GM19455 (cell line): ENCODE data around the gene IBA57.
"Not testable (repeated sequence)": the region's sequence is repeated elsewhere in the genome, so short reads cannot be mapped to it uniquely, and the experiment has no call there.

ENCODE experiments used
- ATAC-seq: cut with Tn5 transposase; IDR thresholded peaks from one replicate; pipeline ENCODE4 v1.9.1; 2021; ENCODE audit not compliant: unreplicated experiment

The IBA57 gene

GRCh38 chr1:228184152-228184551 is 18.5 kb downstream of the IBA57 start:
- no peak for ATAC-seq

GRCh38 chr1:228185641-228185965 is 20.0 kb downstream of the IBA57 start:
- no peak for ATAC-seq

GRCh38 chr1:228188249-228188648 is 22.6 kb downstream of the IBA57 start:
- not testable (repeated sequence) for ATAC-seq

- no peak for ATAC-seq
These were observed 24.6 kb downstream of the IBA57 start for GRCh38 chr1:228190182-228190581.

- ATAC-seq: no peak
These were observed 25.2 kb downstream of the IBA57 start for GRCh38 chr1:228190778-228191177.

- no peak for ATAC-seq
These were observed 28.8 kb downstream of the IBA57 start for GRCh38 chr1:228194436-228194835.

- no peak for ATAC-seq
These were observed 29.6 kb downstream of the IBA57 start for GRCh38 chr1:228194921-228195812.

- ATAC-seq: no peak
These were observed 32.0 kb downstream of the IBA57 start for GRCh38 chr1:228197555-228198147.

GRCh38 chr1:228198977-228199590 is 33.5 kb downstream of the IBA57 start:
- ATAC-seq: no peak

GRCh38 chr1:228204958-228205357 is 39.4 kb downstream of the IBA57 start:
- ATAC-seq: no peak

GRCh38 chr1:228205526-228206436 is 40.2 kb downstream of the IBA57 start:
- ATAC-seq: no peak

- ATAC-seq: no peak
These were observed 41.2 kb downstream of the IBA57 start for GRCh38 chr1:228206582-228207351.

- no peak for ATAC-seq
These were observed 41.8 kb downstream of the IBA57 start for GRCh38 chr1:228207381-228207810.

GRCh38 chr1:228207851-228208821 is 42.5 kb downstream of the IBA57 start, which contains the start of gene OBSCN:
Gene OBSCN (plus strand): TSS chr1:228208044. CDS start chr1:228211784, 3,740 bp downstream.
- no peak for ATAC-seq

GRCh38 chr1:228208831-228209551 is 43.4 kb downstream of the IBA57 start:
- no peak for ATAC-seq

GRCh38 chr1:228209657-228210056 is 44.1 kb downstream of the IBA57 start:
- ATAC-seq: no peak

GRCh38 chr1:228210076-228210651 is 44.6 kb downstream of the IBA57 start:
- ATAC-seq: no peak
